GM19238 (cell line): ENCODE results near the gene SSBP3.
"Not testable (repeated sequence)": the region's sequence is repeated elsewhere in the genome, so short reads cannot be mapped to it uniquely, and the experiment has no call there.

Source experiments
- DNase-seq: peaks from one replicate; pipeline ENCODE4 v3.0.0; 2011; ENCODE audit warnings: low spot score; ENCODE audit not compliant: insufficient read length

The SSBP3 gene

GRCh38 chr1:54352755-54353154 lies 53.4 kb downstream of the SSBP3 start:
- DNase-seq: no peak

- no peak for DNase-seq
Observed at GRCh38 chr1:54350360-54350759, 55.8 kb downstream of the SSBP3 start.

GRCh38 chr1:54348700-54349021 lies 57.5 kb downstream of the SSBP3 start:
- DNase-seq: no peak

- DNase-seq: no peak
Observed at GRCh38 chr1:54347955-54348699, 58.1 kb downstream of the SSBP3 start.

- no peak for DNase-seq
Observed at GRCh38 chr1:54347261-54347954, 58.8 kb downstream of the SSBP3 start.

GRCh38 chr1:54345548-54345947 lies 60.6 kb downstream of the SSBP3 start:
- not testable (repeated sequence) for DNase-seq

- DNase-seq: no peak
Observed at GRCh38 chr1:54345116-54345515, 61.1 kb downstream of the SSBP3 start.

- no peak for DNase-seq
Observed at GRCh38 chr1:54342742-54343687, 63.2 kb downstream of the SSBP3 start.

- DNase-seq: no peak
Observed at GRCh38 chr1:54342288-54342687, 63.9 kb downstream of the SSBP3 start.

- DNase-seq: no peak
Observed at GRCh38 chr1:54341763-54342162, 64.4 kb downstream of the SSBP3 start.

- no peak for DNase-seq
Observed at GRCh38 chr1:54340878-54341277, 65.3 kb downstream of the SSBP3 start.

GRCh38 chr1:54340434-54340833 lies 65.8 kb downstream of the SSBP3 start:
- DNase-seq: no peak

GRCh38 chr1:54339126-54339525 lies 67.1 kb downstream of the SSBP3 start:
- DNase-seq: no peak

GRCh38 chr1:54338464-54338863 lies 67.7 kb downstream of the SSBP3 start:
- DNase-seq: no peak

- DNase-seq: no peak
Observed at GRCh38 chr1:54337928-54338327, 68.3 kb downstream of the SSBP3 start.

- DNase-seq: no peak
Observed at GRCh38 chr1:54337034-54337433, 69.2 kb downstream of the SSBP3 start.

- no peak for DNase-seq
Observed at GRCh38 chr1:54336116-54336515, 70.1 kb downstream of the SSBP3 start.

- DNase-seq: no peak
Observed at GRCh38 chr1:54335755-54336108, 70.5 kb downstream of the SSBP3 start.

- DNase-seq: no peak
Observed at GRCh38 chr1:54335011-54335754, 71.0 kb downstream of the SSBP3 start.

GRCh38 chr1:54332781-54333585 lies 73.2 kb downstream of the SSBP3 start:
- no peak for DNase-seq
